ENCODE data around the gene LRRN2. TPM values are rescaled to one million over a fixed set of nuclear protein-coding genes. Genes with fewer than 3 reads are reported as not detected.

Gene LRRN2
- total RNA-seq, 1 experiment from 2014 or later, result 5.0 TPM

DNA sequence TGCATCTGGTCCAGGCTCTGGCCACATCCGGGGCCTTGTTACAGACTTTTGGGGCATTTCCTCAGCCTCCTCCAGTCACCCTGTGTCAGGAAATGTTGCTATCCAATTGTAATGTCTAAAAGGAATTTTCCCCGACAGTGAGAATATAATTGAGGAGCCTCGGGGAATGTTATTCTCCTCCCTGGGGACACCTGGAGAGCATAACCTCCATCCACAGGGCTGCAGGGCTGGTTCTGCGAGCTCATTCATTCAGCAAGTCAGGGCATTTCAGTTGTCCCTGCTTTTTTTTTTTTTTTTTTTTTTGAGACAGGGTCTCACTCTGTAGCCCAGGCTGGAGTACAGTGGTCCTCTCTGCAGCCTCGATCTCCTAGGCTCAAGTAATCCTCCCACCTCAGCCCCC, 96.7 kb downstream of the LRRN2 start:
- Histone ChIP-seq H3K79me2 (ENCODE audit: low read length) (no peaks in the 10 kb centered on the region), H2AFZ (ENCODE audit: low read length) (no peak overlapping the region; the same call in 1 of the 2 replicates), H3K27ac (ENCODE audit: low read length) (no peak overlapping the region), H3F3A (ENCODE audit: low read length, unreplicated experiment) (peaks cover 10% of the 10 kb centered on the region), H3K4me2 (ENCODE audit: low read length) (peak overlapping the region; percentile 18; the same call in 1 of the 2 replicates), H3K4me1 (ENCODE audit: insufficient read depth, low read length) (peaks cover 41% of the 10 kb centered on the region), H3K9me3 (ENCODE audit: low read length) (no peaks in the 10 kb centered on the region), H3K27me3 (ENCODE audit: low read length) (no peaks in the 10 kb centered on the region), H3K9ac (ENCODE audit: low read length) (no peak overlapping the region), H4K20me1 (ENCODE audit: low read length) (no peaks in the 10 kb centered on the region), H3K9me2 (replicated peaks; ENCODE audit: low read length) (no peaks in the 10 kb centered on the region), H3K4me3 (ENCODE audit: low read length) (no peak overlapping the region), H3K36me3 (ENCODE audit: low read depth, low read length) (no peaks in the 10 kb centered on the region)
- ChIA-PET CTCF (interaction anchor here (1.6 kb wide), 1 partner anchor 218 kb away, joined by 3 read pairs; no protein-coding TSS in a partner anchor), POLR2A (ENCODE audit: unreplicated experiment) (no interaction called here)
- TF ChIP-seq EZH2 (IDR thresholded peaks at IDR 0.05; ENCODE audit: low read length, unreplicated experiment) (no peak), CTCF (conservative IDR thresholded peaks at IDR 0.05; ENCODE audit: low read depth, low read length) (no peak)
- ATAC-seq (no peak), DNase-seq (peak; percentile 41)
- no TSS peak for BruUV-seq (replicated peaks)
- intact Hi-C loops (cut with micrococcal nuclease), result no loop called here

DNA sequence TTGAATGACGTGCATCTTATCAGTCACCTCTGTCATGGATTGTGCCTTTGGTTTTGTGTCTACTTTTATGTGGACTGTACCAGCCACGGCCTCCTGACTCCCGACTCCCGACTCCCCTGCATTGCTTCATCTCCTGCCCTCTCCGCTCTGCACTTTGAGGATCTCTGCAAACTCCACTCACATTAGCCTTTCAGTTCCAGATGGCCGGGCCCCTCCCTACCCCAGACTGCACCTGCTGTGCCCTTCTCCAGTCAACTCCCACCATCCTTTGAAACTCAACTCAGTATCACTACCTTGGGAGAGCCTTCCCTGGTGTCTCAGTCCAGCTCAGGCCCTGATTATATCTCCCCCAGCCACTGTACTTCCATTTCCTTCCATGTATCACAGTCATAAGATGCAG, 97.9 kb downstream of the LRRN2 start:
- Histone ChIP-seq H4K20me1 (ENCODE audit: low read length) (no peaks in the 10 kb centered on the region), H3K36me3 (ENCODE audit: low read depth, low read length) (no peaks in the 10 kb centered on the region), H2AFZ (ENCODE audit: low read length) (no peak overlapping the region), H3K9me2 (replicated peaks; ENCODE audit: low read length) (no peaks in the 10 kb centered on the region), H3K4me3 (ENCODE audit: low read length) (no peak overlapping the region), H3K9me3 (ENCODE audit: low read length) (no peaks in the 10 kb centered on the region), H3K9ac (ENCODE audit: low read length) (no peak overlapping the region), H3K79me2 (ENCODE audit: low read length) (no peaks in the 10 kb centered on the region), H3K4me2 (ENCODE audit: low read length) (no peak overlapping the region), H3F3A (ENCODE audit: low read length, unreplicated experiment) (peaks cover 10% of the 10 kb centered on the region), H3K4me1 (ENCODE audit: insufficient read depth, low read length) (peaks cover 39% of the 10 kb centered on the region), H3K27ac (ENCODE audit: low read length) (no peak overlapping the region), H3K27me3 (ENCODE audit: low read length) (no peaks in the 10 kb centered on the region)
- BruUV-seq (replicated peaks), result no TSS peak
- no peak for DNase-seq
- intact Hi-C loops (cut with micrococcal nuclease), result no loop called here
- POLR2A ChIA-PET (ENCODE audit: unreplicated experiment), result no interaction called here
- TF ChIP-seq EZH2 (IDR thresholded peaks at IDR 0.05; ENCODE audit: low read length, unreplicated experiment), result no peak
- no peak for TF ChIP-seq EZH2phosphoT487 (IDR thresholded peaks at IDR 0.05; ENCODE audit: borderline replicate concordance, low read length)
- no peak for ATAC-seq
- CTCF ChIA-PET, result interaction anchor here (1.6 kb wide), 1 partner anchor 219 kb away, joined by 3 read pairs; no protein-coding TSS in a partner anchor

GRCh38 chr1:204584699-204585372, 100.7 kb downstream of the LRRN2 start:
- no peaks in the 10 kb centered on the region for H3K27me3 ChIP-seq (ENCODE audit: low read length)
- no peak overlapping the region for H3K9ac ChIP-seq (ENCODE audit: low read length)
- intact Hi-C loops (cut with micrococcal nuclease), result no loop called here
- H3K36me3 ChIP-seq (ENCODE audit: low read depth, low read length), result no peaks in the 10 kb centered on the region
- no peak overlapping the region for H3K4me3 ChIP-seq (ENCODE audit: low read length)
- TF ChIP-seq EZH2 (IDR thresholded peaks at IDR 0.05; ENCODE audit: low read length, unreplicated experiment), result no peak
- TF ChIP-seq EZH2phosphoT487 (IDR thresholded peaks at IDR 0.05; ENCODE audit: borderline replicate concordance, low read length), result no peak
- TF ChIP-seq CTCF (conservative IDR thresholded peaks at IDR 0.05; ENCODE audit: low read depth, low read length), result no peak
- H4K20me1 ChIP-seq (ENCODE audit: low read length), result no peaks in the 10 kb centered on the region
- no TSS peak for BruUV-seq (replicated peaks)
- H3K9me2 ChIP-seq (replicated peaks; ENCODE audit: low read length), result no peaks in the 10 kb centered on the region
- no peaks in the 10 kb centered on the region for H3K9me3 ChIP-seq (ENCODE audit: low read length)
- CTCF ChIA-PET, result no interaction called here
- ATAC-seq (no peak), DNase-seq (no peak)
- POLR2A ChIA-PET (ENCODE audit: unreplicated experiment), result no interaction called here
- H3K79me2 ChIP-seq (ENCODE audit: low read length), result no peaks in the 10 kb centered on the region
- H3K4me2 ChIP-seq (ENCODE audit: low read length), result no peak overlapping the region
- H3F3A ChIP-seq (ENCODE audit: low read length, unreplicated experiment), result no peaks in the 10 kb centered on the region
- peaks cover 19% of the 10 kb centered on the region for H3K4me1 ChIP-seq (ENCODE audit: insufficient read depth, low read length)
- no peak overlapping the region for H3K27ac ChIP-seq (ENCODE audit: low read length)
- no peak overlapping the region for H2AFZ ChIP-seq (ENCODE audit: low read length)
